Gastroesophageal sphincter (tissue), 4 donors: ENCODE measurements around the gene RHOG. TPM values are rescaled to one million over a fixed set of nuclear protein-coding genes. Genes with fewer than 3 reads are reported as not detected.

Experiments
- ATAC-seq: fragments of 150-250 bp; one replicate; pipeline ENCODE4 v1.9.1; 2016; ENCODE audit warnings: mild to moderate bottlenecking, moderate library complexity
- H3K27ac ChIP-seq, 4 donors: fragments of 200-600 bp; sonication (generic) in 3 of 4; 1 replicate in 3 of 4; 2 replicates in 1 of 4; pipeline ENCODE4 v1.5.1; 2016 to 2019
- H3K27me3 ChIP-seq: fragments of 200-600 bp; sonication (generic); one replicate; pipeline ENCODE4 v1.5.1; 2019
- H3K36me3 ChIP-seq, 2 donors: fragments of 200-600 bp; sonication (generic); one replicate each; pipeline ENCODE4 v1.5.1; 2019; ENCODE audit warnings: control low read depth in 1 of 2
- H3K4me1 ChIP-seq, 3 donors: fragments of 200-600 bp; sonication (generic); 1 replicate in 2 of 3; 2 replicates in 1 of 3; pipeline ENCODE4 v1.5.1; 2016 to 2019; ENCODE audit warnings: control low read depth in 2 of 3
- H3K4me3 ChIP-seq, 2 donors: fragments of 200-600 bp; sonication (generic); one replicate each; pipeline ENCODE4 v1.5.1; 2019; ENCODE audit warnings: mild to moderate bottlenecking in 1 of 2, moderate library complexity in 1 of 2
- H3K9me3 ChIP-seq, 3 donors: fragments of 200-600 bp; sonication (generic); one replicate each; pipeline ENCODE4 v1.5.1; 2017 to 2019; ENCODE audit warnings: control low read depth in 2 of 3
- CTCF ChIP-seq, 4 experiments: fragments of 200-600 bp in 2 of 4; fragments of 450-650 bp in 2 of 4; sonication (generic) in 1 of 4; IDR thresholded peaks; one replicate each; pipeline ENCODE4 v1.5.1; 2017 to 2019; ENCODE audit warnings: antibody characterized with exemption in 4 of 4, mild to moderate bottlenecking in 2 of 4, moderate library complexity in 2 of 4
- EP300 ChIP-seq: sonication (generic); formaldehyde crosslinking; IDR thresholded peaks from one replicate; pipeline ENCODE4 v1.6.1; 2017; ENCODE audit warnings: antibody characterized with exemption, mild to moderate bottlenecking
- POLR2A ChIP-seq, 2 donors: fragments of 450-650 bp; IDR thresholded peaks; one replicate each; pipeline ENCODE4 v1.6.1; 2017; ENCODE audit warnings: antibody characterized with exemption in 2 of 2, mild to moderate bottlenecking in 2 of 2, moderate library complexity in 1 of 2
- POLR2AphosphoS5 ChIP-seq: sonication (generic); formaldehyde crosslinking; IDR thresholded peaks from one replicate; pipeline ENCODE4 v1.6.1; 2017; ENCODE audit warnings: antibody characterized with exemption
- WGBS, 2 donors: methylation state at CpG; one replicate each; pipeline ENCODE4 v1.1.5; 2018; ENCODE audit warnings: low coverage in 1 of 2; 5-methylcytosine and 5-hydroxymethylcytosine counted together
- total RNA-seq, 4 donors: library from RNA; depleted of rRNA; stranded (reverse); fragments of >200 nt; gene quantifications; one replicate each; pipeline ENCODE4 v1.1.0, GENCODE V29; 2016

RHOG gene
- 10 to 100 TPM; 31.9 to 67.4 (median 52.2) TPM for total RNA-seq

- Histone ChIP-seq H3K4me1 (peaks cover 0 to 51% (median 14%) of the 10 kb centered on the region in 3 donors), H3K4me3 (peak within 1 kb of the TSS; percentile 91 to 96), H3K9me3 (no peaks in the 10 kb centered on the region), H3K36me3 (no peaks in the 10 kb centered on the region), H3K27me3 (no peaks in the 10 kb centered on the region), H3K27ac (peak within 1 kb of the TSS; percentile 93 to 99 (median 97))
- ATAC-seq: peak; percentile 84
- WGBS, 2 donors: no CpG with 5 or more reads among the region's 42 CpGs
- TF ChIP-seq POLR2A (IDR thresholded peaks at IDR 0.05) (no peak), POLR2AphosphoS5 (peak; percentile 21)
Observed at GRCh38 chr11:3840870-3841425, at the start of gene RHOG. Gene RHOG (minus strand): TSS chr11:3840959. CDS start chr11:3828138, 12,821 bp downstream.

GRCh38 chr11:3890014-3890413, 49.3 kb upstream of the RHOG start:
- TF ChIP-seq CTCF (IDR thresholded peaks at IDR 0.05) (no peak), POLR2AphosphoS5 (no peak), POLR2A (IDR thresholded peaks at IDR 0.05) (no peak), EP300 (no peak)
- Histone ChIP-seq H3K36me3 (no peaks in the 10 kb centered on the region), H3K27me3 (no peaks in the 10 kb centered on the region), H3K4me3 (no peak overlapping the region), H3K4me1 (peaks cover 0 to 59% (median 0%) of the 10 kb centered on the region in 3 donors), H3K27ac (no peak overlapping the region), H3K9me3 (no peaks in the 10 kb centered on the region)
- WGBS, 2 donors: 91 to 100% methylated on average over 1 to 2 of the region's 2 CpGs
- no peak for ATAC-seq

GRCh38 chr11:3888876-3889275, 48.1 kb upstream of the RHOG start:
- no peak for TF ChIP-seq POLR2AphosphoS5
- no peak for TF ChIP-seq POLR2A (IDR thresholded peaks at IDR 0.05)
- no peak for TF ChIP-seq EP300
- TF ChIP-seq CTCF (IDR thresholded peaks at IDR 0.05): no peak
- ATAC-seq: no peak
- no peaks in the 10 kb centered on the region for H3K9me3 ChIP-seq
- H3K27ac ChIP-seq: no peak overlapping the region
- H3K36me3 ChIP-seq: no peaks in the 10 kb centered on the region
- H3K4me3 ChIP-seq: no peak overlapping the region
- H3K27me3 ChIP-seq: no peaks in the 10 kb centered on the region
- peaks cover 0 to 56% (median 0%) of the 10 kb centered on the region in 3 donors for H3K4me1 ChIP-seq

- no peak for ATAC-seq
- Histone ChIP-seq H3K4me1 (peaks cover 0 to 52% (median 0%) of the 10 kb centered on the region in 3 donors), H3K36me3 (no peaks in the 10 kb centered on the region), H3K27ac (no peak overlapping the region), H3K4me3 (no peak overlapping the region), H3K9me3 (no peaks in the 10 kb centered on the region), H3K27me3 (no peaks in the 10 kb centered on the region)
- TF ChIP-seq POLR2A (IDR thresholded peaks at IDR 0.05) (no peak), EP300 (no peak), CTCF (IDR thresholded peaks at IDR 0.05) (no peak), POLR2AphosphoS5 (no peak)
- WGBS, 2 donors: 40% methylated on average over 1 of the region's 1 CpG; no CpG with 5 or more reads in 1 of the 2 donors
Observed at GRCh38 chr11:3886985-3887384, 46.2 kb upstream of the RHOG start.

GRCh38 chr11:3885855-3886254, 45.1 kb upstream of the RHOG start:
- TF ChIP-seq POLR2AphosphoS5: no peak
- no peak for TF ChIP-seq EP300
- TF ChIP-seq POLR2A (IDR thresholded peaks at IDR 0.05): no peak
- no peak for TF ChIP-seq CTCF (IDR thresholded peaks at IDR 0.05)
- no peak for ATAC-seq
- Histone ChIP-seq H3K9me3 (no peaks in the 10 kb centered on the region), H3K4me3 (no peak overlapping the region), H3K36me3 (no peaks in the 10 kb centered on the region), H3K27me3 (no peaks in the 10 kb centered on the region), H3K4me1 (peaks cover 0 to 60% (median 0%) of the 10 kb centered on the region in 3 donors), H3K27ac (no peak overlapping the region)
- 80 to 91% methylated on average over 2 to 7 of the region's 7 CpGs for WGBS, 2 donors
